HEK293T (cell line): ENCODE data around the gene CHAMP1.

Experiments used
- ELF4 ChIP-seq: fragments of 450-650 bp; IDR thresholded peaks from 2 replicates; pipeline ENCODE4 v1.6.1; 2017; ENCODE audit warnings: antibody characterized with exemption
- FOXK2 ChIP-seq: fragments of 450-650 bp; IDR thresholded peaks from 2 replicates; pipeline ENCODE4 v1.6.1; 2016; ENCODE audit warnings: mild to moderate bottlenecking
- HDGF ChIP-seq: fragments of 450-650 bp; IDR thresholded peaks from 2 replicates; pipeline ENCODE4 v1.6.1; 2017; ENCODE audit warnings: antibody characterized with exemption, borderline replicate concordance
- NFRKB ChIP-seq: fragments of 450-650 bp; IDR thresholded peaks from 2 replicates; pipeline ENCODE4 v1.6.1; 2016; ENCODE audit warnings: mild to moderate bottlenecking, moderate library complexity
- PKNOX1 ChIP-seq: fragments of 450-650 bp; IDR thresholded peaks from 2 replicates; pipeline ENCODE4 v1.6.1; 2016

- TF ChIP-seq ELF4 (no peak), PKNOX1 (no peak), FOXK2 (no peak), HDGF (no peak), NFRKB (no peak)
These were observed 17.4 kb upstream of the CHAMP1 start for GRCh38 chr13:114296902-114297301.
